HCT116 (cell line): Measurements from ENCODE around the gene MBOAT1. TPM values are rescaled to one million over a fixed set of nuclear protein-coding genes. Genes with fewer than 3 reads are reported as not detected.

Experiments used
- ATAC-seq: fragments of 200-7000 bp; cut with Tn5 transposase; 2 replicates; pipeline ENCODE4 v1.9.1; 2020; ENCODE audit warnings: mild to moderate bottlenecking, moderate library complexity
- BruUV-seq: library from RNA; stranded (reverse); fragments of 400-500 nt; replicated peaks from 2 replicates; lab custom pipeline; 2021; lab: Mats Ljungman, UMichigan
- CTCF ChIA-PET: fragments of 300-600 bp; sonication (Branson Sonifier 250); formaldehyde crosslinking; loops from one replicate; lab custom pipeline; 2021; ENCODE audit warnings: antibody characterized with exemption; lab: Charles Lee
- POLR2A ChIA-PET: fragments of 300-600, 350-600 bp; sonication (Branson Sonifier 250); formaldehyde crosslinking; loops from one replicate; lab custom pipeline; 2021; ENCODE audit warnings: antibody characterized with exemption; lab: Charles Lee
- RAD21 ChIA-PET, 2 experiments: fragments of 300-600 bp; sonication (Branson Sonifier 250); formaldehyde crosslinking; loops; one replicate each; lab custom pipeline; 2023; ENCODE audit warnings: low total read pairs in 2 of 2; ENCODE audit not compliant: uncharacterized antibody in 2 of 2, unreplicated experiment in 2 of 2, low non-redundant PET in 1 of 2; lab: Charles Lee
- DNase-seq: peaks from one replicate; pipeline ENCODE4 v3.0.0-alpha.2; 2010; ENCODE audit warnings: low read depth, low spot score
- H2AFZ ChIP-seq: fragments of 200-600 bp; shearing (Covaris generic), sonication (generic); 2 replicates; pipeline ENCODE4 v1.6.1; 2017; ENCODE audit warnings: low read depth, mixed run types, mixed read lengths, antibody characterized with exemption, low read length; ENCODE audit not compliant: poor library complexity, severe bottlenecking
- H3K27ac ChIP-seq: 2 replicates; pipeline ENCODE4 v1.5.1; 2012; ENCODE audit warnings: low read depth, low read length
- H3K27me3 ChIP-seq: fragments of 200-600 bp; sonication (generic); 2 replicates; pipeline ENCODE4 v1.6.1; 2016; ENCODE audit warnings: mixed run types, low read length, mixed read lengths; ENCODE audit not compliant: insufficient read depth
- H3K36me3 ChIP-seq, 2 experiments: fragments of 200-500 bp in 1 of 2; fragments of 200-600 bp in 1 of 2; sonication (Bioruptor generic) in 1 of 2; sonication (generic) in 1 of 2; 2 replicates each; pipeline versions ENCODE4 v1.5.1 to v1.6.1; 2014 to 2016; ENCODE audit warnings: low read length in 2 of 2, inconsistent platforms in 1 of 2, mixed read lengths in 1 of 2, mixed run types in 1 of 2; ENCODE audit not compliant: insufficient read depth in 2 of 2, control insufficient read depth in 1 of 2
- H3K4me1 ChIP-seq, 2 experiments: fragments of 200-600 bp in 1 of 2; sonication (generic) in 1 of 2; 2 replicates each; pipeline versions ENCODE4 v1.5.1 to v1.6.1; 2012 to 2017; ENCODE audit warnings: low read length in 2 of 2, inconsistent platforms in 1 of 2, mild to moderate bottlenecking in 1 of 2, mixed read lengths in 1 of 2, mixed run types in 1 of 2, moderate library complexity in 1 of 2; ENCODE audit not compliant: insufficient read depth in 2 of 2, control insufficient read depth in 1 of 2
- H3K4me2 ChIP-seq: fragments of 200-600 bp; sonication (generic); 2 replicates; pipeline ENCODE4 v1.6.1; 2017; ENCODE audit warnings: mixed run types, low read length, mixed read lengths
- H3K4me3 ChIP-seq, 2 experiments: fragments of 200-600 bp in 1 of 2; sonication (generic) in 1 of 2; replicated peaks in 1 of 2; 2 replicates each; pipeline ENCODE4 v1.5.1; 2011 to 2016; ENCODE audit warnings: low read length in 2 of 2, control low read depth in 1 of 2, low read depth in 1 of 2, mild to moderate bottlenecking in 1 of 2, mixed read lengths in 1 of 2, mixed run types in 1 of 2
- H3K79me2 ChIP-seq: fragments of 200-600 bp; sonication (generic); 2 replicates; pipeline ENCODE4 v1.6.1; 2017; ENCODE audit warnings: mild to moderate bottlenecking, mixed run types, low read length, moderate library complexity, mixed read lengths; ENCODE audit not compliant: insufficient read depth
- H3K9ac ChIP-seq: fragments of 200-600 bp; sonication (generic); 2 replicates; pipeline ENCODE4 v1.6.1; 2016; ENCODE audit warnings: low read length, mixed read lengths
- H3K9me2 ChIP-seq: fragments of 200-600 bp; sonication (generic), shearing (Covaris generic); 2 replicates; pipeline ENCODE4 v1.6.1; 2017; ENCODE audit warnings: mixed run types, mild to moderate bottlenecking, moderate library complexity; ENCODE audit not compliant: insufficient read depth
- H3K9me3 ChIP-seq, 2 experiments: fragments of 200-500 bp in 1 of 2; fragments of 200-600 bp in 1 of 2; sonication (Bioruptor generic) in 1 of 2; sonication (generic) in 1 of 2; 2 replicates each; pipeline ENCODE4 v1.6.1; 2014 to 2017; ENCODE audit warnings: low read length in 2 of 2, mixed read lengths in 2 of 2, inconsistent platforms in 1 of 2, low read depth in 1 of 2, mild to moderate bottlenecking in 1 of 2, mixed run types in 1 of 2, moderate library complexity in 1 of 2; ENCODE audit not compliant: control insufficient read depth in 1 of 2, insufficient read depth in 1 of 2
- H4K20me1 ChIP-seq: fragments of 200-600 bp; sonication (generic), shearing (Covaris generic); 2 replicates; pipeline ENCODE4 v1.6.1; 2017; ENCODE audit warnings: mixed run types, mild to moderate bottlenecking, moderate library complexity; ENCODE audit not compliant: insufficient read depth
- EGR1 ChIP-seq: IDR thresholded peaks from 2 replicates; pipeline ENCODE4 v1.6.1; 2012; ENCODE audit warnings: low read depth
- EZH2 ChIP-seq: fragments of 200-600 bp; sonication (generic); IDR thresholded peaks from 2 replicates; pipeline ENCODE4 v1.6.1; 2017; ENCODE audit warnings: antibody characterized with exemption, mixed run types
- ZFX ChIP-seq: fragments of 450-650 bp; IDR thresholded peaks from 2 replicates; pipeline ENCODE4 v1.6.1; 2017
- intact Hi-C: fragments of 100-400 bp; cut with micrococcal nuclease; formaldehyde crosslinking; loops from 2 replicates; pipeline ENCODE4 v1.10.0; 2022
- total RNA-seq: library from RNA; stranded (reverse); gene quantifications from one replicate; pipeline ENCODE4 v1.2.1, GENCODE V29; 2021; ENCODE audit not compliant: unreplicated experiment
- TF ChIP-seq, protein P1 (sequence below): IDR thresholded peaks from 2 replicates; pipeline ENCODE4 v1.6.1; 2012
- TF ChIP-seq, protein P2 (sequence below), 3 experiments: fragments of 200-600 bp in 1 of 3; sonication (generic) in 1 of 3; IDR thresholded peaks in 2 of 3; conservative IDR thresholded peaks in 1 of 3; 2 replicates each; pipeline ENCODE4 v1.5.1; 2012 to 2017; ENCODE audit warnings: low read depth in 2 of 3, low read length in 2 of 3, antibody characterized with exemption in 1 of 3, borderline replicate concordance in 1 of 3, control low read depth in 1 of 3, mild to moderate bottlenecking in 1 of 3, mixed read lengths in 1 of 3, mixed run types in 1 of 3, moderate library complexity in 1 of 3; ENCODE audit not compliant: insufficient read depth in 1 of 3
- TF ChIP-seq, protein P3 (sequence below): IDR thresholded peaks from 2 replicates; pipeline ENCODE4 v1.6.1; 2011; ENCODE audit warnings: mild to moderate bottlenecking, low read length, moderate library complexity; ENCODE audit not compliant: insufficient replicate concordance; ENCODE audit errors: extremely low read depth

Gene MBOAT1
- total RNA-seq, 1 experiment from 2014 or later = 11.7 TPM

DNA sequence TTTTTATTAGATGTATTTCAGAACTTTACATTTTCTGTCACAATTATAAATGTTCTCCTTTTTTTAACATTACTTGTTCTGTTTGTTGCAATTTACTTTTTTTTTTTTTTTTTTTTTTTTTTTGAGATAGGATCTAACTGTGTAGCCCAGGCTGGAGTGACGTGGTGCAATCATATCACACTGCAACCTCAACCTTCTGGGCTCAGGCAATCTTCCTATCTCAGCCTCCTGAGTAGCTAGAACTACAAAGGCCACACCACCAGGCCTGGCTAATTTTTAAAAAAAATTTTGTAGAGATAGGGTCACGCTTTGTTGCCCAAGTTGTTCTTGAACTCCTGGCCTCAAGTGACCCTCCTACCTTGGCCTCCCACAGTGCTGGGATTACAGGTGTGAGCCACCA is 15.1 kb upstream of the MBOAT1 start:
- RAD21 ChIA-PET = no interaction called here
- Histone ChIP-seq H3K4me3 (no peak overlapping the region), H4K20me1 (no peaks in the 10 kb centered on the region), H3K9me3 (no peaks in the 10 kb centered on the region), H2AFZ (no peak overlapping the region), H3K36me3 (no peaks in the 10 kb centered on the region), H3K9me2 (no peaks in the 10 kb centered on the region), H3K9ac (no peak overlapping the region), H3K79me2 (no peaks in the 10 kb centered on the region), H3K27ac (no peak overlapping the region), H3K4me1 (no peaks in the 10 kb centered on the region), H3K4me2 (no peak overlapping the region), H3K27me3 (no peaks in the 10 kb centered on the region)
- no peak for DNase-seq
- no peak for TF ChIP-seq EGR1
- TF ChIP-seq ZFX = no peak
- TF ChIP-seq EZH2 = no peak
- TF ChIP-seq, protein P1, sequence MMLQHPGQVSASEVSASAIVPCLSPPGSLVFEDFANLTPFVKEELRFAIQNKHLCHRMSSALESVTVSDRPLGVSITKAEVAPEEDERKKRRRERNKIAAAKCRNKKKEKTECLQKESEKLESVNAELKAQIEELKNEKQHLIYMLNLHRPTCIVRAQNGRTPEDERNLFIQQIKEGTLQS = no peak
- TF ChIP-seq, protein P2, sequence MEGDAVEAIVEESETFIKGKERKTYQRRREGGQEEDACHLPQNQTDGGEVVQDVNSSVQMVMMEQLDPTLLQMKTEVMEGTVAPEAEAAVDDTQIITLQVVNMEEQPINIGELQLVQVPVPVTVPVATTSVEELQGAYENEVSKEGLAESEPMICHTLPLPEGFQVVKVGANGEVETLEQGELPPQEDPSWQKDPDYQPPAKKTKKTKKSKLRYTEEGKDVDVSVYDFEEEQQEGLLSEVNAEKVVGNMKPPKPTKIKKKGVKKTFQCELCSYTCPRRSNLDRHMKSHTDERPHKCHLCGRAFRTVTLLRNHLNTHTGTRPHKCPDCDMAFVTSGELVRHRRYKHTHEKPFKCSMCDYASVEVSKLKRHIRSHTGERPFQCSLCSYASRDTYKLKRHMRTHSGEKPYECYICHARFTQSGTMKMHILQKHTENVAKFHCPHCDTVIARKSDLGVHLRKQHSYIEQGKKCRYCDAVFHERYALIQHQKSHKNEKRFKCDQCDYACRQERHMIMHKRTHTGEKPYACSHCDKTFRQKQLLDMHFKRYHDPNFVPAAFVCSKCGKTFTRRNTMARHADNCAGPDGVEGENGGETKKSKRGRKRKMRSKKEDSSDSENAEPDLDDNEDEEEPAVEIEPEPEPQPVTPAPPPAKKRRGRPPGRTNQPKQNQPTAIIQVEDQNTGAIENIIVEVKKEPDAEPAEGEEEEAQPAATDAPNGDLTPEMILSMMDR (IDR thresholded peaks at IDR 0.05 in 2 of 3, conservative IDR thresholded peaks at IDR 0.05 in 1 of 3; ENCODE audit: borderline replicate concordance in 1 of 3, insufficient read depth in 1 of 3, low read depth in 2 of 3, low read length in 2 of 3) = no peak
- TF ChIP-seq, protein P3, sequence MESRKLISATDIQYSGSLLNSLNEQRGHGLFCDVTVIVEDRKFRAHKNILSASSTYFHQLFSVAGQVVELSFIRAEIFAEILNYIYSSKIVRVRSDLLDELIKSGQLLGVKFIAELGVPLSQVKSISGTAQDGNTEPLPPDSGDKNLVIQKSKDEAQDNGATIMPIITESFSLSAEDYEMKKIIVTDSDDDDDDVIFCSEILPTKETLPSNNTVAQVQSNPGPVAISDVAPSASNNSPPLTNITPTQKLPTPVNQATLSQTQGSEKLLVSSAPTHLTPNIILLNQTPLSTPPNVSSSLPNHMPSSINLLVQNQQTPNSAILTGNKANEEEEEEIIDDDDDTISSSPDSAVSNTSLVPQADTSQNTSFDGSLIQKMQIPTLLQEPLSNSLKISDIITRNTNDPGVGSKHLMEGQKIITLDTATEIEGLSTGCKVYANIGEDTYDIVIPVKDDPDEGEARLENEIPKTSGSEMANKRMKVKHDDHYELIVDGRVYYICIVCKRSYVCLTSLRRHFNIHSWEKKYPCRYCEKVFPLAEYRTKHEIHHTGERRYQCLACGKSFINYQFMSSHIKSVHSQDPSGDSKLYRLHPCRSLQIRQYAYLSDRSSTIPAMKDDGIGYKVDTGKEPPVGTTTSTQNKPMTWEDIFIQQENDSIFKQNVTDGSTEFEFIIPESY = no peak
- no TSS peak for BruUV-seq
- POLR2A ChIA-PET = no interaction called here
- no peak for ATAC-seq
- intact Hi-C loops = no loop called here
- CTCF ChIA-PET = no interaction called here
